ENCODE results near the gene KANSL1. TPM values are rescaled to one million over a fixed set of nuclear protein-coding genes. Genes with fewer than 3 reads are reported as not detected.

Gene KANSL1
- total and polyA plus RNA-seq, 2 experiments from 2014 or later = 37.3 to 84.3 TPM

- TF ChIP-seq CTCF (IDR thresholded peaks at IDR 0.05; ENCODE audit: poor library complexity) (no peak), EZH2 (IDR thresholded peaks at IDR 0.05; ENCODE audit: borderline replicate concordance) (no peak), EZH2phosphoT487 (IDR thresholded peaks at IDR 0.05; ENCODE audit: low read depth, severe bottlenecking, unreplicated experiment) (no peak)
- H4K20me1 ChIP-seq (ENCODE audit: insufficient read depth, poor library complexity, severe bottlenecking) = peaks cover 98% of the 10 kb centered on the region
Observed at GRCh38 chr17:46121841-46122485, 71.3 kb downstream of the KANSL1 start.

GRCh38 chr17:46121165-46121764 lies 72.0 kb downstream of the KANSL1 start:
- H2AFZ ChIP-seq = no peak overlapping the region
- no peak overlapping the region for H3K4me3 ChIP-seq
- H3K36me3 ChIP-seq (replicated peaks; ENCODE audit: insufficient read depth, low read depth) = no peaks in the 10 kb centered on the region
- DNase-seq (ENCODE audit: low spot score) = no peak
- TF ChIP-seq EZH2 (IDR thresholded peaks at IDR 0.05; ENCODE audit: borderline replicate concordance) (no peak), EZH2phosphoT487 (IDR thresholded peaks at IDR 0.05; ENCODE audit: low read depth, severe bottlenecking, unreplicated experiment) (no peak), CTCF (IDR thresholded peaks at IDR 0.05; ENCODE audit: poor library complexity) (no peak)
- peaks cover 98% of the 10 kb centered on the region for H4K20me1 ChIP-seq (ENCODE audit: insufficient read depth, poor library complexity, severe bottlenecking)
- 100% methylated on average over 1 of the region's 1 CpG for WGBS (ENCODE audit: low lambda C conversion rate, missing lambda C conversion rate)
- H3K79me2 ChIP-seq = peaks cover 99% of the 10 kb centered on the region
- H3K27ac ChIP-seq = no peak overlapping the region
- no peak overlapping the region for H3K4me2 ChIP-seq
- no peaks in the 10 kb centered on the region for H3K9me2 ChIP-seq (replicated peaks; ENCODE audit: insufficient read depth)
- H3K4me1 ChIP-seq (ENCODE audit: insufficient read depth) = no peaks in the 10 kb centered on the region
- H3K27me3 ChIP-seq = no peaks in the 10 kb centered on the region
- H3K9me3 ChIP-seq (ENCODE audit: low read depth) = no peaks in the 10 kb centered on the region

More at GRCh38 chr17:46121841-46122485, 71.3 kb downstream of the KANSL1 start:
- no peaks in the 10 kb centered on the region for H3K27me3 ChIP-seq
- H3K27ac ChIP-seq = no peak overlapping the region
- H3K9me3 ChIP-seq (ENCODE audit: low read depth) = no peaks in the 10 kb centered on the region
- H3K36me3 ChIP-seq (replicated peaks; ENCODE audit: insufficient read depth, low read depth) = no peaks in the 10 kb centered on the region
- no peaks in the 10 kb centered on the region for H3K4me1 ChIP-seq (ENCODE audit: insufficient read depth)
- H3K4me2 ChIP-seq = no peak overlapping the region
- WGBS (ENCODE audit: low lambda C conversion rate, missing lambda C conversion rate) = 92% methylated on average over 5 of the region's 5 CpGs
- H2AFZ ChIP-seq = no peak overlapping the region
- H3K79me2 ChIP-seq = peaks cover 99% of the 10 kb centered on the region
- no peaks in the 10 kb centered on the region for H3K9me2 ChIP-seq (replicated peaks; ENCODE audit: insufficient read depth)
- no peak overlapping the region for H3K4me3 ChIP-seq
- DNase-seq (ENCODE audit: low spot score) = no peak

GRCh38 chr17:46120537-46120936 lies 72.7 kb downstream of the KANSL1 start:
- no peak overlapping the region for H3K4me3 ChIP-seq
- H4K20me1 ChIP-seq (ENCODE audit: insufficient read depth, poor library complexity, severe bottlenecking) = peaks cover 98% of the 10 kb centered on the region
- H3K9me2 ChIP-seq (replicated peaks; ENCODE audit: insufficient read depth) = no peaks in the 10 kb centered on the region
- WGBS (ENCODE audit: low lambda C conversion rate, missing lambda C conversion rate) = 94% methylated on average over 3 of the region's 3 CpGs
- no peak overlapping the region for H3K27ac ChIP-seq
- H3K36me3 ChIP-seq (replicated peaks; ENCODE audit: insufficient read depth, low read depth) = no peaks in the 10 kb centered on the region
- no peaks in the 10 kb centered on the region for H3K4me1 ChIP-seq (ENCODE audit: insufficient read depth)
- no peak overlapping the region for H2AFZ ChIP-seq
- H3K9me3 ChIP-seq (ENCODE audit: low read depth) = no peaks in the 10 kb centered on the region
- H3K4me2 ChIP-seq = no peak overlapping the region
- no peaks in the 10 kb centered on the region for H3K27me3 ChIP-seq
- peaks cover 99% of the 10 kb centered on the region for H3K79me2 ChIP-seq
- DNase-seq (ENCODE audit: low spot score) = no peak
- no peak for TF ChIP-seq EZH2 (IDR thresholded peaks at IDR 0.05; ENCODE audit: borderline replicate concordance)
- TF ChIP-seq CTCF (IDR thresholded peaks at IDR 0.05; ENCODE audit: poor library complexity) = no peak
- TF ChIP-seq EZH2phosphoT487 (IDR thresholded peaks at IDR 0.05; ENCODE audit: low read depth, severe bottlenecking, unreplicated experiment) = no peak

All from hepatocyte (in vitro differentiated cells).